A673 (cell line): ENCODE data around the gene TCEAL1. TPM values are rescaled to one million over a fixed set of nuclear protein-coding genes. Genes with fewer than 3 reads are reported as not detected.

Source experiments
- BruUV-seq: library from RNA; stranded (reverse); fragments of 400-500 nt; replicated peaks from 2 replicates; lab custom pipeline; 2021; lab: Mats Ljungman, UMichigan
- CTCF ChIA-PET: fragments of 300-600 bp; sonication (Branson Sonifier 250); formaldehyde crosslinking; loops from one replicate; lab custom pipeline; 2022; ENCODE audit warnings: antibody characterized with exemption; lab: Charles Lee
- POLR2A ChIA-PET: fragments of 300-600 bp; sonication (Branson Sonifier 250); formaldehyde crosslinking; loops from one replicate; lab custom pipeline; 2022; ENCODE audit warnings: antibody characterized with exemption; ENCODE audit not compliant: low non-redundant PET; lab: Charles Lee
- DNase-seq: peaks from one replicate; pipeline ENCODE4 v3.0.0-alpha.2; 2015; ENCODE audit warnings: low spot score
- H3K27ac ChIP-seq: fragments of 200-600 bp; sonication (generic); 2 replicates; pipeline ENCODE4 v1.5.1; 2016; ENCODE audit warnings: mixed run types, low read depth, mild to moderate bottlenecking, mixed read lengths, antibody characterized with exemption, low read length; ENCODE audit not compliant: poor library complexity, severe bottlenecking
- H3K27me3 ChIP-seq: fragments of 200-600 bp; sonication (generic); replicated peaks from 2 replicates; pipeline ENCODE4 v1.6.1; 2017; ENCODE audit warnings: mixed run types, low read depth, mild to moderate bottlenecking, mixed read lengths, antibody characterized with exemption, low read length; ENCODE audit not compliant: insufficient read depth, poor library complexity
- H3K36me3 ChIP-seq: fragments of 200-600 bp; sonication (generic); 2 replicates; pipeline ENCODE4 v1.6.1; 2016; ENCODE audit warnings: mixed run types, mild to moderate bottlenecking, mixed read lengths, antibody characterized with exemption, low read length; ENCODE audit not compliant: insufficient read depth, poor library complexity, severe bottlenecking
- H3K4me1 ChIP-seq: fragments of 200-600 bp; sonication (generic); 2 replicates; pipeline ENCODE4 v1.6.1; 2017; ENCODE audit warnings: mixed run types, mild to moderate bottlenecking, mixed read lengths, antibody characterized with exemption, low read length; ENCODE audit not compliant: insufficient read depth, poor library complexity, severe bottlenecking
- H3K4me3 ChIP-seq: fragments of 200-600 bp; sonication (generic); 2 replicates; pipeline ENCODE4 v1.5.1; 2016; ENCODE audit warnings: low read depth, mixed run types, mild to moderate bottlenecking, mixed read lengths, low read length; ENCODE audit not compliant: poor library complexity, severe bottlenecking
- H3K9me3 ChIP-seq: fragments of 200-600 bp; sonication (generic); 2 replicates; pipeline ENCODE4 v1.6.1; 2016; ENCODE audit warnings: mixed run types, low read depth, mild to moderate bottlenecking, mixed read lengths, antibody characterized with exemption, low read length; ENCODE audit not compliant: poor library complexity, severe bottlenecking
- EZH2 ChIP-seq: fragments of 200-600 bp; sonication (generic); IDR thresholded peaks from 2 replicates; pipeline ENCODE4 v1.6.1; 2017; ENCODE audit warnings: borderline replicate concordance, low read depth, mild to moderate bottlenecking, mixed read lengths, antibody characterized with exemption, low read length; ENCODE audit not compliant: poor library complexity, severe bottlenecking
- intact Hi-C: fragments of 100-400 bp; cut with micrococcal nuclease; formaldehyde crosslinking; loops from one replicate; pipeline ENCODE4 v1.10.0; 2022; ENCODE audit not compliant: unreplicated experiment
- total RNA-seq: library from RNA; stranded (reverse); gene quantifications from 2 replicates; pipeline ENCODE4 v1.2.3, GENCODE V29; 2021
- TF ChIP-seq, protein P1 (sequence below): fragments of 300-800, 200-600 bp; sonication (generic); conservative IDR thresholded peaks from 2 replicates; pipeline ENCODE4 v1.5.1; 2017; ENCODE audit warnings: low read depth, mild to moderate bottlenecking, antibody characterized with exemption, low read length, moderate library complexity, mixed read lengths

The TCEAL1 gene
- total RNA-seq, 1 experiment from 2014 or later = 10.9 TPM

GRCh38 chrX:103613362-103613890, 15.3 kb upstream of the TCEAL1 start:
- TF ChIP-seq, protein P1, sequence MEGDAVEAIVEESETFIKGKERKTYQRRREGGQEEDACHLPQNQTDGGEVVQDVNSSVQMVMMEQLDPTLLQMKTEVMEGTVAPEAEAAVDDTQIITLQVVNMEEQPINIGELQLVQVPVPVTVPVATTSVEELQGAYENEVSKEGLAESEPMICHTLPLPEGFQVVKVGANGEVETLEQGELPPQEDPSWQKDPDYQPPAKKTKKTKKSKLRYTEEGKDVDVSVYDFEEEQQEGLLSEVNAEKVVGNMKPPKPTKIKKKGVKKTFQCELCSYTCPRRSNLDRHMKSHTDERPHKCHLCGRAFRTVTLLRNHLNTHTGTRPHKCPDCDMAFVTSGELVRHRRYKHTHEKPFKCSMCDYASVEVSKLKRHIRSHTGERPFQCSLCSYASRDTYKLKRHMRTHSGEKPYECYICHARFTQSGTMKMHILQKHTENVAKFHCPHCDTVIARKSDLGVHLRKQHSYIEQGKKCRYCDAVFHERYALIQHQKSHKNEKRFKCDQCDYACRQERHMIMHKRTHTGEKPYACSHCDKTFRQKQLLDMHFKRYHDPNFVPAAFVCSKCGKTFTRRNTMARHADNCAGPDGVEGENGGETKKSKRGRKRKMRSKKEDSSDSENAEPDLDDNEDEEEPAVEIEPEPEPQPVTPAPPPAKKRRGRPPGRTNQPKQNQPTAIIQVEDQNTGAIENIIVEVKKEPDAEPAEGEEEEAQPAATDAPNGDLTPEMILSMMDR = no peak
- no peak for TF ChIP-seq EZH2
- Histone ChIP-seq H3K36me3 (no peaks in the 10 kb centered on the region), H3K27me3 (no peaks in the 10 kb centered on the region), H3K4me1 (no peaks in the 10 kb centered on the region), H3K27ac (no peak overlapping the region), H3K9me3 (no peaks in the 10 kb centered on the region), H3K4me3 (no peak overlapping the region)
- no TSS peak for BruUV-seq
- ChIA-PET CTCF (no interaction called here), POLR2A (no interaction called here)
- intact Hi-C loops = no loop called here
- no peak for DNase-seq

DNA sequence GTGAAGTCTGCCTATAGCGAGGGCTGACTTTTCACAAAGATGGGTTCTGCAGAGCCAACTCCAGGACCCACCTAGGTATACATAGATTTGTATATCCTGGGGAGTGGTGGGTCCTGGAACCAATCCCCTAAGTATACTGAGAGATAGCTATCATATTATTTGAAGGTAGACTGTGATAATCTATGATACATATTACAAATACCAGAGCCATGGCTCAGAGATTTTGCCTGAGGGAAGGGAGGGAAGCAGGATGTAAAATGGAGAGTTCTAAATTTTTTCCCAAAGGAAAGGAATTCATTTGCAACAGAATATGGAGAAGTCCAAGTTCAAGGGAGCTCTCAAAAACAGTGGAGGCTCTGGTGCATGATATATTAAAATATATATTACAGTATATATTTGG, 13.8 kb upstream of the TCEAL1 start:
- no peak for DNase-seq
- no peaks in the 10 kb centered on the region for H3K36me3 ChIP-seq
- no peak overlapping the region for H3K27ac ChIP-seq
- BruUV-seq = no TSS peak
- intact Hi-C loops = no loop called here
- ChIA-PET POLR2A (no interaction called here), CTCF (no interaction called here)
- no peak overlapping the region for H3K4me3 ChIP-seq
- no peaks in the 10 kb centered on the region for H3K9me3 ChIP-seq
- no peaks in the 10 kb centered on the region for H3K4me1 ChIP-seq
- no peak for TF ChIP-seq EZH2
- TF ChIP-seq, protein P1 = no peak
- no peaks in the 10 kb centered on the region for H3K27me3 ChIP-seq

DNA sequence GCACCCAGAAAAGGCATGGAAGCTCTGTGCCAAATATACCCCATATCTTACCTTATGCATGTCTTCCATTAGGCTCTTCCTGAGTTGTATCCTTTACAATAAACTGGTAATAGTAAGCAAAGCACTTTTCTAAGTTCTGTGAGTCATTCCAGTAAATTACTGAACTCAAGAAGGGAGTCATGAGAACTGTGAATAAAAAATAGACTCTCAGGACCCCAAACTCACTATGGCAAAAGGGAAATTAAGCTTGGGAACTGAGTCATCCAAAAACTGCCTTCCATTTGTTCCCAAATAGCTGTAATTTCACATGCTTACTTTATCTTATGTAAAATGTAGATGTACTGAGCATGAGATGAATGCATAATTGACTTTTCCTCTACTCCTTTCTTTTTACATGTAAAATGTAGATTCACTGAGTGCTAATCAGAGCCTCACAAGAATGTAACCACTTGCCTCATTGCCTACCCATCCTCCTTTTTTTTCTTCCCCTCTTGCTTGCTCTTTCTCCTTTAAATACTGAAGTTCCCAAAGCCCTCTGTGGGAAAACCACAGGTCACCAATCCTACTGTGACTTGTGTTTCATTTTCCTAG, 12.9 kb upstream of the TCEAL1 start:
- TF ChIP-seq, protein P1 = no peak
- TF ChIP-seq EZH2 = no peak
- no peaks in the 10 kb centered on the region for H3K4me1 ChIP-seq
- intact Hi-C loops = no loop called here
- POLR2A ChIA-PET = no interaction called here
- CTCF ChIA-PET = no interaction called here
- H3K27ac ChIP-seq = no peak overlapping the region
- no peak overlapping the region for H3K4me3 ChIP-seq
- no TSS peak for BruUV-seq
- H3K27me3 ChIP-seq = no peaks in the 10 kb centered on the region
- no peak for DNase-seq
- no peaks in the 10 kb centered on the region for H3K9me3 ChIP-seq
- H3K36me3 ChIP-seq = no peaks in the 10 kb centered on the region
